ENCODE results near the gene YTHDF1. TPM values are rescaled to one million over a fixed set of nuclear protein-coding genes. Genes with fewer than 3 reads are reported as not detected.

YTHDF1 gene
- total and polyA plus RNA-seq, 12 donors, result 15.3 to 31.6 (median 21.4) TPM

GRCh38 chr20:63234693-63235398 is 18.9 kb upstream of the YTHDF1 start:
- DNase-seq (no peak), ATAC-seq (no peak)
- intact Hi-C loops (cut with DNase I), result loop anchor here in 2 of 10 donors (5.0 kb wide), 1 partner anchor 178 kb away; no protein-coding TSS in a partner anchor
- Histone ChIP-seq H3K9me3 (no peaks in the 10 kb centered on the region), H3K36me3 (no peaks in the 10 kb centered on the region), H3K4me3 (no peak overlapping the region), H3K27me3 (peaks cover 0 to 57% (median 45%) of the 10 kb centered on the region in 7 donors), H3K27ac (no peak overlapping the region), H3K4me1 (peaks cover 0 to 10% (median 4%) of the 10 kb centered on the region in 9 donors)
- TF ChIP-seq, protein P1, sequence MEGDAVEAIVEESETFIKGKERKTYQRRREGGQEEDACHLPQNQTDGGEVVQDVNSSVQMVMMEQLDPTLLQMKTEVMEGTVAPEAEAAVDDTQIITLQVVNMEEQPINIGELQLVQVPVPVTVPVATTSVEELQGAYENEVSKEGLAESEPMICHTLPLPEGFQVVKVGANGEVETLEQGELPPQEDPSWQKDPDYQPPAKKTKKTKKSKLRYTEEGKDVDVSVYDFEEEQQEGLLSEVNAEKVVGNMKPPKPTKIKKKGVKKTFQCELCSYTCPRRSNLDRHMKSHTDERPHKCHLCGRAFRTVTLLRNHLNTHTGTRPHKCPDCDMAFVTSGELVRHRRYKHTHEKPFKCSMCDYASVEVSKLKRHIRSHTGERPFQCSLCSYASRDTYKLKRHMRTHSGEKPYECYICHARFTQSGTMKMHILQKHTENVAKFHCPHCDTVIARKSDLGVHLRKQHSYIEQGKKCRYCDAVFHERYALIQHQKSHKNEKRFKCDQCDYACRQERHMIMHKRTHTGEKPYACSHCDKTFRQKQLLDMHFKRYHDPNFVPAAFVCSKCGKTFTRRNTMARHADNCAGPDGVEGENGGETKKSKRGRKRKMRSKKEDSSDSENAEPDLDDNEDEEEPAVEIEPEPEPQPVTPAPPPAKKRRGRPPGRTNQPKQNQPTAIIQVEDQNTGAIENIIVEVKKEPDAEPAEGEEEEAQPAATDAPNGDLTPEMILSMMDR (IDR thresholded peaks at IDR 0.05), result peak in 6 of 9 donors; percentile 13 to 46 (median 24)
- 10 to 16% methylated on average over 20 of the region's 20 CpGs for WGBS, 2 donors

GRCh38 chr20:63233924-63234323 is 18.0 kb upstream of the YTHDF1 start:
- no peaks in the 10 kb centered on the region for H3K9me3 ChIP-seq
- DNase-seq, result no peak
- intact Hi-C loops (cut with DNase I), result loop anchor here in 2 of 10 donors (5.0 kb wide), 1 partner anchor 177 kb away; no protein-coding TSS in a partner anchor
- no peak for ATAC-seq
- TF ChIP-seq, protein P1 (IDR thresholded peaks at IDR 0.05), result no peak
- peaks cover 0 to 10% (median 4%) of the 10 kb centered on the region in 9 donors for H3K4me1 ChIP-seq
- no peak overlapping the region for H3K27ac ChIP-seq
- no peaks in the 10 kb centered on the region for H3K36me3 ChIP-seq
- no peak overlapping the region for H3K4me3 ChIP-seq
- peaks cover 0 to 62% (median 51%) of the 10 kb centered on the region in 7 donors for H3K27me3 ChIP-seq
- 85% methylated on average over 17 of the region's 17 CpGs for WGBS, 2 donors

DNA sequence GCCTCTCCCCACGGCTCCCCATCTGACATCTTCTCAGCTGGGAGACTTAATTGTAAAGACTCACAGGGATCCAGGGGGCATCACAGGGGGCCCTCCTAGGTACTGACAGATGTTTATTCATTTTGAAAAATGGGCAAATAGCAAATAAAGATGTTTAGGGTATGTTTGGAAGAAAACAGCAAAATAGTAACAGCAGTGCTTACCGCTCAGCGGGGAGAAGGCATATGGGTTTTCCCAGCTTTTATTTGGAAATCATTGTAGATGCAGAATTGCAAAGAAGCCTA is 17.1 kb upstream of the YTHDF1 start:
- DNase-seq (no peak), ATAC-seq (no peak)
- intact Hi-C loops (cut with DNase I), result loop anchor here in 2 of 10 donors (5.0 kb wide), 1 partner anchor 176 kb away; no protein-coding TSS in a partner anchor
- H3K9me3 ChIP-seq, result no peaks in the 10 kb centered on the region
- TF ChIP-seq, protein P1 (IDR thresholded peaks at IDR 0.05), result no peak
- peaks cover 0 to 64% (median 60%) of the 10 kb centered on the region in 7 donors for H3K27me3 ChIP-seq
- H3K4me3 ChIP-seq, result no peak overlapping the region
- H3K36me3 ChIP-seq, result no peaks in the 10 kb centered on the region
- 70 to 77% methylated on average over 3 of the region's 3 CpGs for WGBS, 2 donors
- H3K4me1 ChIP-seq, result peaks cover 0 to 10% (median 4%) of the 10 kb centered on the region in 9 donors
- H3K27ac ChIP-seq, result no peak overlapping the region

- Histone ChIP-seq H3K4me1 (peaks cover 0 to 10% (median 4%) of the 10 kb centered on the region in 9 donors), H3K36me3 (no peaks in the 10 kb centered on the region), H3K4me3 (no peak overlapping the region), H3K27me3 (peaks cover 0 to 62% (median 58%) of the 10 kb centered on the region in 7 donors), H3K27ac (no peak overlapping the region), H3K9me3 (no peaks in the 10 kb centered on the region)
- TF ChIP-seq, protein P1 (IDR thresholded peaks at IDR 0.05), result no peak
- intact Hi-C loops (cut with DNase I), result loop anchor here in 2 of 10 donors (5.0 kb wide), 1 partner anchor 175 kb away; no protein-coding TSS in a partner anchor
- DNase-seq (peak in 1 of 2 donors; percentile 1), ATAC-seq (no peak)
- 44 to 45% methylated on average over 18 of the region's 18 CpGs for WGBS, 2 donors
Measured at GRCh38 chr20:63232235-63233060, 16.5 kb upstream of the YTHDF1 start.
